Neural progenitor cell (in vitro differentiated cells): ENCODE data around the gene MAP3K19.

ENCODE experiments used
- EZH2 ChIP-seq: fragments of 200-600 bp; sonication (generic); IDR thresholded peaks from 2 replicates; pipeline ENCODE4 v1.6.1; 2017; ENCODE audit warnings: antibody characterized with exemption, mild to moderate bottlenecking, moderate library complexity
- EZH2phosphoT487 ChIP-seq: fragments of 200-600 bp; sonication (generic); IDR thresholded peaks from 2 replicates; pipeline ENCODE4 v1.6.1; 2017; ENCODE audit warnings: antibody characterized with exemption
- TF ChIP-seq, protein P1 (sequence below): fragments of 200-600 bp; sonication (generic); IDR thresholded peaks from 2 replicates; pipeline ENCODE4 v1.5.1; 2017; ENCODE audit warnings: antibody characterized with exemption, mild to moderate bottlenecking

DNA sequence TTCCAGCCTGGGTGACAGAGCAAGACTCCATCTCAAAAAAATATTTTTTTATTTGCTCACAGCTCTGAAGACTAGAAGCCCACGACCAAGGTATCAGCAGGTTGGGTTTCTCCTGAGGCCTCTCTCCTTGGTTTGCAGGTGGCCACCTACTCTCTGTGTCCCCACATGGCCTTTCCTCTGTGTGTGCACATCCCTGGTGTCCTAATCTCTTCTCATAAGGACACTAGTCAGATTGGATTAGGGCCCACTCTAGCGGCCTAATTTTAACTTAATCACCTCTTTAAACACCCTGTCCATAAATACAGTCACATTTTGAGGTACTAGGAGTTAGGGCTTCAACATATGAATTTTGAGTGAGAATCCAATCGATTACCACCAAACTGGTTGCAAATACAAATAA is 2.9 kb upstream of the MAP3K19 start:
- TF ChIP-seq, protein P1, sequence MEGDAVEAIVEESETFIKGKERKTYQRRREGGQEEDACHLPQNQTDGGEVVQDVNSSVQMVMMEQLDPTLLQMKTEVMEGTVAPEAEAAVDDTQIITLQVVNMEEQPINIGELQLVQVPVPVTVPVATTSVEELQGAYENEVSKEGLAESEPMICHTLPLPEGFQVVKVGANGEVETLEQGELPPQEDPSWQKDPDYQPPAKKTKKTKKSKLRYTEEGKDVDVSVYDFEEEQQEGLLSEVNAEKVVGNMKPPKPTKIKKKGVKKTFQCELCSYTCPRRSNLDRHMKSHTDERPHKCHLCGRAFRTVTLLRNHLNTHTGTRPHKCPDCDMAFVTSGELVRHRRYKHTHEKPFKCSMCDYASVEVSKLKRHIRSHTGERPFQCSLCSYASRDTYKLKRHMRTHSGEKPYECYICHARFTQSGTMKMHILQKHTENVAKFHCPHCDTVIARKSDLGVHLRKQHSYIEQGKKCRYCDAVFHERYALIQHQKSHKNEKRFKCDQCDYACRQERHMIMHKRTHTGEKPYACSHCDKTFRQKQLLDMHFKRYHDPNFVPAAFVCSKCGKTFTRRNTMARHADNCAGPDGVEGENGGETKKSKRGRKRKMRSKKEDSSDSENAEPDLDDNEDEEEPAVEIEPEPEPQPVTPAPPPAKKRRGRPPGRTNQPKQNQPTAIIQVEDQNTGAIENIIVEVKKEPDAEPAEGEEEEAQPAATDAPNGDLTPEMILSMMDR, result no peak
- no peak for TF ChIP-seq EZH2phosphoT487
- TF ChIP-seq EZH2, result no peak
